ENCODE data around the gene SLC35G6.

GRCh38 chr17:7511108-7511507 is 29.9 kb downstream of the SLC35G6 start:
- TF ChIP-seq, protein P1, sequence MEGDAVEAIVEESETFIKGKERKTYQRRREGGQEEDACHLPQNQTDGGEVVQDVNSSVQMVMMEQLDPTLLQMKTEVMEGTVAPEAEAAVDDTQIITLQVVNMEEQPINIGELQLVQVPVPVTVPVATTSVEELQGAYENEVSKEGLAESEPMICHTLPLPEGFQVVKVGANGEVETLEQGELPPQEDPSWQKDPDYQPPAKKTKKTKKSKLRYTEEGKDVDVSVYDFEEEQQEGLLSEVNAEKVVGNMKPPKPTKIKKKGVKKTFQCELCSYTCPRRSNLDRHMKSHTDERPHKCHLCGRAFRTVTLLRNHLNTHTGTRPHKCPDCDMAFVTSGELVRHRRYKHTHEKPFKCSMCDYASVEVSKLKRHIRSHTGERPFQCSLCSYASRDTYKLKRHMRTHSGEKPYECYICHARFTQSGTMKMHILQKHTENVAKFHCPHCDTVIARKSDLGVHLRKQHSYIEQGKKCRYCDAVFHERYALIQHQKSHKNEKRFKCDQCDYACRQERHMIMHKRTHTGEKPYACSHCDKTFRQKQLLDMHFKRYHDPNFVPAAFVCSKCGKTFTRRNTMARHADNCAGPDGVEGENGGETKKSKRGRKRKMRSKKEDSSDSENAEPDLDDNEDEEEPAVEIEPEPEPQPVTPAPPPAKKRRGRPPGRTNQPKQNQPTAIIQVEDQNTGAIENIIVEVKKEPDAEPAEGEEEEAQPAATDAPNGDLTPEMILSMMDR (conservative IDR thresholded peaks at IDR 0.05; ENCODE audit: low read length), result no peak
- TF ChIP-seq EZH2phosphoT487 (IDR thresholded peaks at IDR 0.05; ENCODE audit: borderline replicate concordance, low read depth, low read length), result no peak
